IMR-90 (cell line): ENCODE data around the gene SEMA6A. TPM values are rescaled to one million over a fixed set of nuclear protein-coding genes. Genes with fewer than 3 reads are reported as not detected.

ENCODE experiments used
- ATAC-seq: fragments of 200-7000 bp; cut with Tn5 transposase; 2 replicates; pipeline ENCODE4 v1.9.1; 2020; ENCODE audit warnings: low read depth, mild to moderate bottlenecking, moderate library complexity
- BruUV-seq: library from RNA; stranded (reverse); fragments of 400-500 nt; replicated peaks from 2 replicates; lab custom pipeline; 2021; lab: Mats Ljungman, UMichigan
- CTCF ChIA-PET: fragments of 300-600 bp; formaldehyde crosslinking; extraction: SDS; loops from one replicate; lab custom pipeline; 2021; ENCODE audit warnings: antibody characterized with exemption; lab: Yijun Ruan, JAX
- POLR2A ChIA-PET: fragments of 300-600 bp; sonication (Branson Sonifier 250); formaldehyde crosslinking; loops from one replicate; lab custom pipeline; 2022; ENCODE audit warnings: antibody characterized with exemption; ENCODE audit not compliant: unreplicated experiment; lab: Charles Lee
- DNase-seq: peaks from one replicate; pipeline ENCODE4 v3.0.0; 2013
- H2AFZ ChIP-seq: replicated peaks from 2 replicates; pipeline ENCODE3; 2013; ENCODE audit warnings: low read length, mild to moderate bottlenecking; ENCODE audit not compliant: poor library complexity
- H2AK5ac ChIP-seq: 2 replicates; pipeline ENCODE4 v1.6.1; 2013; ENCODE audit warnings: low read depth, low read length, inconsistent platforms
- H2AK9ac ChIP-seq: replicated peaks from 2 replicates; pipeline ENCODE3; 2013; ENCODE audit warnings: mild to moderate bottlenecking, low read depth, low read length, moderate library complexity; ENCODE audit not compliant: poor library complexity
- H2BK120ac ChIP-seq: 2 replicates; pipeline ENCODE4 v1.6.1; 2013; ENCODE audit warnings: low read depth, low read length, inconsistent platforms
- H2BK15ac ChIP-seq: 3 replicates; pipeline ENCODE4 v1.6.1; 2013; ENCODE audit warnings: low read depth, low read length, inconsistent platforms
- H2BK20ac ChIP-seq: 2 replicates; pipeline ENCODE4 v1.6.1; 2013; ENCODE audit warnings: low read depth, mild to moderate bottlenecking, inconsistent platforms, low read length, moderate library complexity
- H2BK5ac ChIP-seq: 2 replicates; pipeline ENCODE4 v1.6.1; 2013; ENCODE audit warnings: mild to moderate bottlenecking, low read depth, low read length, inconsistent platforms; ENCODE audit not compliant: poor library complexity, severe bottlenecking
- H3K14ac ChIP-seq: replicated peaks from 2 replicates; pipeline ENCODE4 v1.6.1; 2013; ENCODE audit warnings: low read depth, low read length, inconsistent platforms
- H3K18ac ChIP-seq: 2 replicates; pipeline ENCODE4 v1.6.1; 2013; ENCODE audit warnings: low read depth, low read length, control low read depth
- H3K23ac ChIP-seq: 2 replicates; pipeline ENCODE4 v1.6.1; 2013; ENCODE audit warnings: low read depth, low read length, inconsistent platforms
- H3K27ac ChIP-seq: 2 replicates; pipeline ENCODE4 v1.5.1; 2013; ENCODE audit warnings: mild to moderate bottlenecking, control low read depth, low read length; ENCODE audit not compliant: insufficient read depth
- H3K27me3 ChIP-seq: 2 replicates; pipeline ENCODE4 v1.6.1; 2013; ENCODE audit warnings: low read length; ENCODE audit not compliant: control insufficient read depth, insufficient read depth
- H3K36me3 ChIP-seq: 2 replicates; pipeline ENCODE4 v1.6.1; 2013; ENCODE audit warnings: low read length, mixed read lengths; ENCODE audit not compliant: control insufficient read depth, insufficient read depth
- H3K4ac ChIP-seq: 2 replicates; pipeline ENCODE4 v1.6.1; 2013; ENCODE audit warnings: low read depth, low read length, inconsistent platforms
- H3K4me1 ChIP-seq: 2 replicates; pipeline ENCODE4 v1.6.1; 2013; ENCODE audit warnings: low read length, mixed read lengths; ENCODE audit not compliant: control insufficient read depth, insufficient read depth
- H3K4me2 ChIP-seq: 2 replicates; pipeline ENCODE4 v1.6.1; 2013; ENCODE audit warnings: low read depth, mild to moderate bottlenecking, control low read depth, low read length, moderate library complexity
- H3K4me3 ChIP-seq: 2 replicates; pipeline ENCODE4 v1.5.1; 2013; ENCODE audit warnings: low read depth, mild to moderate bottlenecking, control low read depth, low read length, moderate library complexity; ENCODE audit not compliant: insufficient read depth
- H3K56ac ChIP-seq: 2 replicates; pipeline ENCODE4 v1.6.1; 2013; ENCODE audit warnings: low read length, inconsistent platforms; ENCODE audit not compliant: insufficient read depth; ENCODE audit errors: extremely low read depth
- H3K79me1 ChIP-seq, 2 experiments: 2 replicates each; pipeline ENCODE4 v1.6.1; 2013; ENCODE audit warnings: low read length in 2 of 2, inconsistent platforms in 1 of 2, low read depth in 1 of 2
- H3K9ac ChIP-seq: 2 replicates; pipeline ENCODE4 v1.6.1; 2013; ENCODE audit warnings: low read depth, low read length, control low read depth
- H3K9me1 ChIP-seq: 2 replicates; pipeline ENCODE4 v1.6.1; 2013; ENCODE audit warnings: low read length, inconsistent platforms; ENCODE audit not compliant: insufficient read depth
- H3K9me3 ChIP-seq: 2 replicates; pipeline ENCODE4 v1.6.1; 2013; ENCODE audit warnings: low read length; ENCODE audit not compliant: control insufficient read depth, insufficient read depth
- H4K20me1 ChIP-seq: 2 replicates; pipeline ENCODE4 v1.6.1; 2013; ENCODE audit warnings: low read length, inconsistent platforms; ENCODE audit not compliant: insufficient read depth
- H4K5ac ChIP-seq: 2 replicates; pipeline ENCODE4 v1.6.1; 2013; ENCODE audit warnings: mild to moderate bottlenecking, low read depth, low read length, control low read depth
- H4K8ac ChIP-seq, 2 experiments: 2 replicates each; pipeline ENCODE4 v1.6.1; 2013; ENCODE audit warnings: low read depth in 2 of 2, low read length in 2 of 2, control low read depth in 1 of 2, inconsistent platforms in 1 of 2
- H4K91ac ChIP-seq: 2 replicates; pipeline ENCODE4 v1.6.1; 2013; ENCODE audit warnings: low read depth, low read length, inconsistent platforms; ENCODE audit not compliant: insufficient read depth
- MAFK ChIP-seq: IDR thresholded peaks from 2 replicates; pipeline ENCODE4 v1.6.1; 2012; ENCODE audit warnings: low read depth, low read length, improper control_type of control experiment
- RAD21 ChIP-seq: IDR thresholded peaks from 2 replicates; pipeline ENCODE4 v1.6.1; 2012; ENCODE audit warnings: low read length, improper control_type of control experiment
- RFX5 ChIP-seq: IDR thresholded peaks from 2 replicates; pipeline ENCODE4 v1.8.0; 2012; ENCODE audit warnings: low read depth, mild to moderate bottlenecking, low read length, moderate library complexity
- SMC3 ChIP-seq: fragments of 150-350 bp; IDR thresholded peaks from 2 replicates; pipeline ENCODE4 v1.6.1; 2016; ENCODE audit warnings: low read depth, mild to moderate bottlenecking, antibody characterized with exemption, low read length, moderate library complexity
- WGBS, 2 experiments: methylation state at CpG; one replicate each; pipeline versions ENCODE4 v1.1.5 to v1.1.7; 2013; ENCODE audit warnings: missing lambda C conversion rate in 2 of 2; ENCODE audit not compliant: insufficient read length in 1 of 2; ENCODE audit errors: extremely low coverage in 2 of 2; 5-methylcytosine and 5-hydroxymethylcytosine counted together
- dilution Hi-C: fragments of 300-500 bp; cut with HindIII; formaldehyde crosslinking; loops from one replicate; pipeline ENCODE4 v1.14.3; 2018; ENCODE audit warnings: low sequenced_read_pairs; ENCODE audit not compliant: unreplicated experiment
- in situ Hi-C: fragments of 300-500 bp; cut with MboI; formaldehyde crosslinking; loops from 3 replicates; pipeline ENCODE4 v1.14.3; 2019; ENCODE audit warnings: low sequenced_read_pairs, inconsistent platforms, mixed read lengths
- intact Hi-C: fragments of 100-400 bp; cut with micrococcal nuclease; formaldehyde crosslinking; loops from 2 replicates; pipeline ENCODE4 v1.10.0; 2022
- polyA plus RNA-seq, 3 experiments: library from polyadenylated mRNA; depleted of rRNA; stranded (reverse); fragments of >200 nt; gene quantifications; 2 replicates each; pipeline ENCODE4 v1.2.3, GENCODE V29; 2012; ENCODE audit warnings: low replicate concordance in 1 of 3
- total RNA-seq: library from RNA; depleted of rRNA; stranded (reverse); fragments of >200 nt; gene quantifications from 2 replicates; pipeline ENCODE4 v1.2.3, GENCODE V29; 2012
- TF ChIP-seq, protein P1 (sequence below): fragments of 150-350 bp; IDR thresholded peaks from 2 replicates; pipeline ENCODE4 v1.6.1; 2017; ENCODE audit warnings: mild to moderate bottlenecking, antibody characterized with exemption, low read length, low read depth
- TF ChIP-seq, protein P2 (sequence below): conservative IDR thresholded peaks from 2 replicates; pipeline ENCODE4 v1.5.1; 2012; ENCODE audit warnings: mild to moderate bottlenecking, low read depth, low read length, improper control_type of control experiment

Gene SEMA6A
- total and polyA plus RNA-seq, 2 of the 4 experiments (the other 2 are of a cell fraction) = 0.27 to 0.36 TPM

GRCh38 chr5:116557669-116558271 is 16.9 kb downstream of the SEMA6A start:
- Histone ChIP-seq H2BK120ac (no peak overlapping the region), H3K18ac (no peak overlapping the region), H3K4me3 (no peak overlapping the region), H4K5ac (no peak overlapping the region), H3K9me3 (no peaks in the 10 kb centered on the region), H3K4me1 (no peaks in the 10 kb centered on the region), H4K8ac (no peak overlapping the region), H2AK9ac (no peak overlapping the region), H2AK5ac (no peak overlapping the region), H3K14ac (no peak overlapping the region), H3K36me3 (no peaks in the 10 kb centered on the region), H2BK20ac (no peak overlapping the region), H2AFZ (no peak overlapping the region), H3K79me1 (no peaks in the 10 kb centered on the region), H3K27ac (no peak overlapping the region), H3K4me2 (no peak overlapping the region), H3K56ac (no peak overlapping the region), H3K27me3 (no peaks in the 10 kb centered on the region), H2BK15ac (no peak overlapping the region), H3K9me1 (no peaks in the 10 kb centered on the region), H3K4ac (no peak overlapping the region), H3K9ac (no peak overlapping the region), H4K20me1 (no peaks in the 10 kb centered on the region), H3K23ac (no peak overlapping the region), H2BK5ac (no peak overlapping the region), H4K91ac (no peak overlapping the region)
- no CpG with 5 or more reads among the region's 5 CpGs for WGBS, 2 experiments
- TF ChIP-seq, protein P1, sequence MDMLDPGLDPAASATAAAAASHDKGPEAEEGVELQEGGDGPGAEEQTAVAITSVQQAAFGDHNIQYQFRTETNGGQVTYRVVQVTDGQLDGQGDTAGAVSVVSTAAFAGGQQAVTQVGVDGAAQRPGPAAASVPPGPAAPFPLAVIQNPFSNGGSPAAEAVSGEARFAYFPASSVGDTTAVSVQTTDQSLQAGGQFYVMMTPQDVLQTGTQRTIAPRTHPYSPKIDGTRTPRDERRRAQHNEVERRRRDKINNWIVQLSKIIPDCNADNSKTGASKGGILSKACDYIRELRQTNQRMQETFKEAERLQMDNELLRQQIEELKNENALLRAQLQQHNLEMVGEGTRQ = no peak
- TF ChIP-seq SMC3 (peak; percentile 53), MAFK (no peak), RFX5 (no peak), RAD21 (peak; percentile 30; the same call in 1 of the 2 replicates)
- TF ChIP-seq, protein P2, sequence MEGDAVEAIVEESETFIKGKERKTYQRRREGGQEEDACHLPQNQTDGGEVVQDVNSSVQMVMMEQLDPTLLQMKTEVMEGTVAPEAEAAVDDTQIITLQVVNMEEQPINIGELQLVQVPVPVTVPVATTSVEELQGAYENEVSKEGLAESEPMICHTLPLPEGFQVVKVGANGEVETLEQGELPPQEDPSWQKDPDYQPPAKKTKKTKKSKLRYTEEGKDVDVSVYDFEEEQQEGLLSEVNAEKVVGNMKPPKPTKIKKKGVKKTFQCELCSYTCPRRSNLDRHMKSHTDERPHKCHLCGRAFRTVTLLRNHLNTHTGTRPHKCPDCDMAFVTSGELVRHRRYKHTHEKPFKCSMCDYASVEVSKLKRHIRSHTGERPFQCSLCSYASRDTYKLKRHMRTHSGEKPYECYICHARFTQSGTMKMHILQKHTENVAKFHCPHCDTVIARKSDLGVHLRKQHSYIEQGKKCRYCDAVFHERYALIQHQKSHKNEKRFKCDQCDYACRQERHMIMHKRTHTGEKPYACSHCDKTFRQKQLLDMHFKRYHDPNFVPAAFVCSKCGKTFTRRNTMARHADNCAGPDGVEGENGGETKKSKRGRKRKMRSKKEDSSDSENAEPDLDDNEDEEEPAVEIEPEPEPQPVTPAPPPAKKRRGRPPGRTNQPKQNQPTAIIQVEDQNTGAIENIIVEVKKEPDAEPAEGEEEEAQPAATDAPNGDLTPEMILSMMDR = peak; percentile 45
- ChIA-PET POLR2A (no interaction called here), CTCF (interaction anchor here (0.8 to 1.2 kb wide), 3 partner anchors 22 to 420 kb away, joined by 3 read pairs; no protein-coding TSS in a partner anchor)
- DNase-seq (peak; percentile 8), ATAC-seq (peak; percentile 54; the same call in 1 of the 2 replicates)
- dilution Hi-C loops (no loop called here), in situ Hi-C loops (no loop called here), intact Hi-C loops (loop anchor here (2.0 kb wide), 1 partner anchor 419 kb away; no protein-coding TSS in a partner anchor)
- no TSS peak for BruUV-seq
